ENCODE results near the gene PHC1. TPM values are rescaled to one million over a fixed set of nuclear protein-coding genes. Genes with fewer than 3 reads are reported as not detected.

The PHC1 gene
- total RNA-seq, 1 donor from 2014 or later: 12.1 TPM

Other genes starting within 250 kb of the PHC1 start
- 0.56 and 0.83 TPM in 2 replicates for gene RIMKLB, start 216.5 kb upstream of the PHC1 start, total RNA-seq
- gene A2ML1, start 91.9 kb upstream of the PHC1 start, total RNA-seq: not detected in 2 replicates
- 170 and 188 TPM in 2 replicates for gene M6PR, start 35.1 kb downstream of the PHC1 start, total RNA-seq
- gene KLRG1, start 75.0 kb downstream of the PHC1 start, total RNA-seq: 2.4 and 3.1 TPM in 2 replicates
- not detected in 2 replicates for gene A2M, start 201.4 kb downstream of the PHC1 start, total RNA-seq

All from T-helper 1 cell treated with Interleukin-12 subunit alpha and Interleukin-12 subunit beta and Interleukin-4 antibody, amounts not matched to agents 30 ng/mL and 1 ng/mL, for 36 hours (primary cell).